ENCODE measurements around the gene KIF21B. TPM values are rescaled to one million over a fixed set of nuclear protein-coding genes. Genes with fewer than 3 reads are reported as not detected.
A peak's percentile ranks its signal among the peaks of the same experiment; 100 is the strongest.
"Not testable (repeated sequence)": the region's sequence is repeated elsewhere in the genome, so short reads cannot be mapped to it uniquely, and the experiment has no call there.

The KIF21B gene
- total RNA-seq, 1 experiment from 2014 or later: 0.33 TPM

GRCh38 chr1:200971955-200972711, 51.4 kb downstream of the KIF21B start:
- H3K27me3 ChIP-seq: no peaks in the 10 kb centered on the region
- H3K4me3 ChIP-seq: no peak overlapping the region
- DNase-seq: peak; percentile 74
- no peaks in the 10 kb centered on the region for H3K36me3 ChIP-seq
- H3K9me3 ChIP-seq: no peaks in the 10 kb centered on the region

- DNase-seq: no peak
- Histone ChIP-seq H3K36me3 (no peaks in the 10 kb centered on the region), H3K27me3 (no peaks in the 10 kb centered on the region), H3K9me3 (no peaks in the 10 kb centered on the region), H3K4me3 (no peak overlapping the region)
These were observed 52.0 kb downstream of the KIF21B start for GRCh38 chr1:200971428-200971903.

- no peaks in the 10 kb centered on the region for H3K27me3 ChIP-seq
- no peaks in the 10 kb centered on the region for H3K9me3 ChIP-seq
- no peaks in the 10 kb centered on the region for H3K36me3 ChIP-seq
- no peak overlapping the region for H3K4me3 ChIP-seq
- DNase-seq: no peak
These were observed 52.6 kb downstream of the KIF21B start for GRCh38 chr1:200970771-200971427.

GRCh38 chr1:200969726-200970561, 53.6 kb downstream of the KIF21B start:
- Histone ChIP-seq H3K27me3 (no peaks in the 10 kb centered on the region), H3K4me3 (no peak overlapping the region), H3K9me3 (no peaks in the 10 kb centered on the region), H3K36me3 (no peaks in the 10 kb centered on the region)
- no peak for DNase-seq

GRCh38 chr1:200968469-200969410, 54.8 kb downstream of the KIF21B start:
- no peaks in the 10 kb centered on the region for H3K27me3 ChIP-seq
- DNase-seq: no peak
- no peaks in the 10 kb centered on the region for H3K36me3 ChIP-seq
- H3K9me3 ChIP-seq: no peaks in the 10 kb centered on the region
- H3K4me3 ChIP-seq: no peak overlapping the region

GRCh38 chr1:200967693-200968468, 55.6 kb downstream of the KIF21B start:
- Histone ChIP-seq H3K9me3 (no peaks in the 10 kb centered on the region), H3K4me3 (no peak overlapping the region), H3K27me3 (no peaks in the 10 kb centered on the region), H3K36me3 (no peaks in the 10 kb centered on the region)
- DNase-seq: no peak

GRCh38 chr1:200966934-200967333, 56.6 kb downstream of the KIF21B start:
- Histone ChIP-seq H3K4me3 (no peak overlapping the region), H3K27me3 (no peaks in the 10 kb centered on the region), H3K9me3 (no peaks in the 10 kb centered on the region), H3K36me3 (no peaks in the 10 kb centered on the region)
- DNase-seq: no peak

- H3K27me3 ChIP-seq: no peaks in the 10 kb centered on the region
- no peaks in the 10 kb centered on the region for H3K36me3 ChIP-seq
- H3K4me3 ChIP-seq: no peak overlapping the region
- no peak for DNase-seq
- no peaks in the 10 kb centered on the region for H3K9me3 ChIP-seq
These were observed 58.3 kb downstream of the KIF21B start for GRCh38 chr1:200965111-200965805.

GRCh38 chr1:200963888-200964287, 59.6 kb downstream of the KIF21B start:
- DNase-seq, H3K4me3 ChIP-seq, H3K9me3 ChIP-seq, H3K36me3 ChIP-seq, H3K27me3 ChIP-seq: not testable (repeated sequence)

- Histone ChIP-seq H3K36me3 (no peaks in the 10 kb centered on the region), H3K4me3 (no peak overlapping the region), H3K9me3 (no peaks in the 10 kb centered on the region), H3K27me3 (no peaks in the 10 kb centered on the region)
- DNase-seq: no peak
These were observed 60.4 kb downstream of the KIF21B start for GRCh38 chr1:200963076-200963475.

GRCh38 chr1:200962631-200963030, 60.9 kb downstream of the KIF21B start:
- no peak for DNase-seq
- no peaks in the 10 kb centered on the region for H3K36me3 ChIP-seq
- no peaks in the 10 kb centered on the region for H3K9me3 ChIP-seq
- H3K4me3 ChIP-seq: no peak overlapping the region
- no peaks in the 10 kb centered on the region for H3K27me3 ChIP-seq

- not testable (repeated sequence) for H3K9me3 ChIP-seq, DNase-seq, H3K36me3 ChIP-seq, H3K27me3 ChIP-seq, H3K4me3 ChIP-seq
These were observed 61.4 kb downstream of the KIF21B start for GRCh38 chr1:200962151-200962550.

- Histone ChIP-seq H3K9me3 (no peaks in the 10 kb centered on the region), H3K27me3 (no peaks in the 10 kb centered on the region), H3K36me3 (no peaks in the 10 kb centered on the region), H3K4me3 (no peak overlapping the region)
- no peak for DNase-seq
These were observed 62.6 kb downstream of the KIF21B start for GRCh38 chr1:200960948-200961340.

GRCh38 chr1:200960236-200960947, 63.1 kb downstream of the KIF21B start:
- no peak for DNase-seq
- Histone ChIP-seq H3K36me3 (no peaks in the 10 kb centered on the region), H3K27me3 (no peaks in the 10 kb centered on the region), H3K9me3 (no peaks in the 10 kb centered on the region), H3K4me3 (no peak overlapping the region)

Data from MG63 (cell line).